ENCODE measurements around the gene GPR65. TPM values are rescaled to one million over a fixed set of nuclear protein-coding genes. Genes with fewer than 3 reads are reported as not detected.

GPR65 gene
- total and polyA plus RNA-seq, 9 of the 15 experiments (the other 6 are each of a cell fraction or from before 2014, with no cell fraction given), result 0.03 to 0.11 (median 0.04) TPM; not detected in 6

- no peak for DNase-seq (ENCODE audit: extremely low read depth in 1 of 4, low spot score in 3 of 4)
- no peak overlapping the region for H2AFZ ChIP-seq (ENCODE audit: low read depth, low read length)
- H3K4me2 ChIP-seq (ENCODE audit: insufficient read depth, low read length), result no peak overlapping the region
- H3K27me3 ChIP-seq (ENCODE audit: control insufficient read depth in 2 of 2, insufficient read depth in 2 of 2, low read length in 2 of 2), result no peaks in the 10 kb centered on the region
- in situ Hi-C loops (cut with MboI) (no loop called here), intact Hi-C loops (cut with micrococcal nuclease) (no loop called here)
- H3K36me3 ChIP-seq (ENCODE audit: control insufficient read depth, insufficient read depth, low read length), result 0 out of 3 replicates have a peak, but pooled peaks cover 3% of the 10 kb centered on the region
- no peak overlapping the region for H3K27ac ChIP-seq (ENCODE audit: extremely low read depth, low read depth, low read length)
- no peak for ATAC-seq
- no peaks in the 10 kb centered on the region for H3K4me1 ChIP-seq (replicated peaks in 1 of 2; ENCODE audit: control insufficient read depth in 2 of 2, insufficient read depth in 2 of 2, low read length in 2 of 2)
- 55% methylated on average over 2 of the region's 2 CpGs for WGBS (ENCODE audit: insufficient coverage, low coverage, missing lambda C conversion rate)
- no peaks in the 10 kb centered on the region for H3K9me1 ChIP-seq (ENCODE audit: control insufficient read depth, insufficient read depth, low read length)
- CTCF ChIA-PET (ENCODE audit: low intra/inter-chr PET ratio), result no interaction called here
- no peak overlapping the region for H3K9ac ChIP-seq (ENCODE audit: insufficient read depth in 1 of 2, low read depth in 2 of 2, low read length in 2 of 2)
- H3K4me3 ChIP-seq, result no peak overlapping the region
- H4K20me1 ChIP-seq (replicated peaks; ENCODE audit: control insufficient read depth, insufficient read depth, low read length), result no peaks in the 10 kb centered on the region
- TF ChIP-seq LCOR (CRISPR knock-in tag; IDR thresholded peaks at IDR 0.05) (no peak), KAT8 (IDR thresholded peaks at IDR 0.05; ENCODE audit: low read depth) (no peak), FOXK2 (conservative IDR thresholded peaks at IDR 0.05 in 1 of 2, IDR thresholded peaks at IDR 0.05 in 1 of 2; ENCODE audit: low read depth in 2 of 2) (no peak), ZFX (CRISPR knock-in tag; IDR thresholded peaks at IDR 0.05) (no peak)
- no peak for FAIRE-seq
- no peaks in the 10 kb centered on the region for H3K79me2 ChIP-seq (ENCODE audit: control insufficient read depth, insufficient read depth, low read length)
- BruUV-seq (replicated peaks), result no TSS peak
- POLR2A ChIA-PET, result no interaction called here
- H3K9me3 ChIP-seq (replicated peaks; ENCODE audit: control insufficient read depth, insufficient read depth, low read depth, low read length), result no peaks in the 10 kb centered on the region
These were observed 43.7 kb upstream of the GPR65 start for GRCh38 chr14:87961246-87961645.

- Histone ChIP-seq H3K36me3 (ENCODE audit: control insufficient read depth, insufficient read depth, low read length) (peaks cover 7% of the 10 kb centered on the region; the same call in 1 of the 3 replicates), H3K4me1 (replicated peaks in 1 of 2; ENCODE audit: control insufficient read depth in 2 of 2, insufficient read depth in 2 of 2, low read length in 2 of 2) (no peaks in the 10 kb centered on the region; a peak in 1 of 5 replicates), H3K4me2 (ENCODE audit: insufficient read depth, low read length) (no peak overlapping the region), H3K79me2 (ENCODE audit: control insufficient read depth, insufficient read depth, low read length) (no peaks in the 10 kb centered on the region), H3K9me3 (replicated peaks; ENCODE audit: control insufficient read depth, insufficient read depth, low read depth, low read length) (no peaks in the 10 kb centered on the region), H3K27me3 (ENCODE audit: control insufficient read depth in 2 of 2, insufficient read depth in 2 of 2, low read length in 2 of 2) (no peaks in the 10 kb centered on the region), H2AFZ (ENCODE audit: low read depth, low read length) (no peak overlapping the region), H3K4me3 (no peak overlapping the region), H3K9ac (ENCODE audit: insufficient read depth in 1 of 2, low read depth in 2 of 2, low read length in 2 of 2) (no peak overlapping the region), H3K9me1 (ENCODE audit: control insufficient read depth, insufficient read depth, low read length) (no peaks in the 10 kb centered on the region), H4K20me1 (replicated peaks; ENCODE audit: control insufficient read depth, insufficient read depth, low read length) (no peaks in the 10 kb centered on the region), H3K27ac (ENCODE audit: extremely low read depth, low read depth, low read length) (no peak overlapping the region)
- CTCF ChIA-PET (ENCODE audit: low intra/inter-chr PET ratio), result no interaction called here
- FAIRE-seq (no peak), DNase-seq (ENCODE audit: extremely low read depth in 1 of 4, low spot score in 3 of 4) (no peak), ATAC-seq (no peak)
- intact Hi-C loops (cut with micrococcal nuclease), result no loop called here
- BruUV-seq (replicated peaks), result no TSS peak
- POLR2A ChIA-PET, result no interaction called here
- WGBS (ENCODE audit: insufficient coverage, low coverage, missing lambda C conversion rate), result 53% methylated on average over 3 of the region's 3 CpGs
- in situ Hi-C loops (cut with MboI), result no loop called here
- TF ChIP-seq ILF3 (IDR thresholded peaks at IDR 0.05; ENCODE audit: borderline replicate concordance) (no peak), PHF21A (IDR thresholded peaks at IDR 0.05; ENCODE audit: borderline replicate concordance, low read depth) (no peak), EWSR1 (IDR thresholded peaks at IDR 0.05; ENCODE audit: borderline replicate concordance, low read depth, partially characterized antibody) (no peak), HNRNPUL1 (IDR thresholded peaks at IDR 0.05; ENCODE audit: low read length) (no peak), ZNF592 (IDR thresholded peaks at IDR 0.05) (no peak)
These were observed 38.1 kb upstream of the GPR65 start for GRCh38 chr14:87966816-87967215.

Measured in K562 (cell line).